Measurements from ENCODE around the gene HLTF.

- TF ChIP-seq EZH2 (IDR thresholded peaks at IDR 0.05): no peak
- TF ChIP-seq POLR2AphosphoS5 (IDR thresholded peaks at IDR 0.05; ENCODE audit: borderline replicate concordance, low read depth, low read length): no peak
- TF ChIP-seq FOXP2 (optimal IDR thresholded peaks at IDR 0.05; ENCODE audit: control extremely low read depth, extremely low read length, insufficient read depth): no peak
Observed at GRCh38 chr3:149010504-149010951, 75.8 kb downstream of the HLTF start.
